M059J (cell line): ENCODE data around the gene TES. TPM values are rescaled to one million over a fixed set of nuclear protein-coding genes. Genes with fewer than 3 reads are reported as not detected.
A peak's percentile ranks its signal among the peaks of the same experiment; 100 is the strongest.

Source experiments
- DNase-seq: peaks from one replicate; pipeline ENCODE4 v3.0.0-alpha.2; 2012; ENCODE audit warnings: low read depth
- total RNA-seq: library from RNA; depleted of rRNA; stranded (reverse); fragments of >200 nt; shearing (Covaris generic); gene quantifications from 2 replicates; pipeline ENCODE4 v1.2.3, GENCODE V29; 2014

The TES gene
- total RNA-seq, 1 experiment from 2014 or later: 0.20 TPM

GRCh38 chr7:116219834-116220233 lies 9.5 kb downstream of the TES start:
- no peak for DNase-seq

DNA sequence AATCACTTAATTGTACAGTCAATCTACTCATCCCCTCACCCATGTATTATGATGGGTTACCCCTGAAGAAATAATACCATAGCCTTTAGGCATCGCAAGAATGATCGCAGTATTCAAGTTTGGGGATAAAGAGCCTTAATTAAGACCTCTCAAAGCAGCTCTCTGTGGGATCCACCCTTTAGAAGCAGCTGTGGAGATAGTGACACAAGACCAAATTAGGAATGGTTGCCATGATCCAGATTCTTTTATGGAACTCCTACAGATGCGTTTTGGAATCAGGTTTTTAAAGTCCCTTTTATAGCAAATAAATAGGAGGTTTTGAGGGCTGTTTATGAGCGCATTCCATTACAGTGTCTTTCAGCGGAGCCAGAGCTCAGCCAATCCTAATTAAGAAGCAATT lies 12.2 kb downstream of the TES start:
- DNase-seq: no peak

- DNase-seq: no peak
Observed at GRCh38 chr7:116223588-116223987, 13.2 kb downstream of the TES start.

DNA sequence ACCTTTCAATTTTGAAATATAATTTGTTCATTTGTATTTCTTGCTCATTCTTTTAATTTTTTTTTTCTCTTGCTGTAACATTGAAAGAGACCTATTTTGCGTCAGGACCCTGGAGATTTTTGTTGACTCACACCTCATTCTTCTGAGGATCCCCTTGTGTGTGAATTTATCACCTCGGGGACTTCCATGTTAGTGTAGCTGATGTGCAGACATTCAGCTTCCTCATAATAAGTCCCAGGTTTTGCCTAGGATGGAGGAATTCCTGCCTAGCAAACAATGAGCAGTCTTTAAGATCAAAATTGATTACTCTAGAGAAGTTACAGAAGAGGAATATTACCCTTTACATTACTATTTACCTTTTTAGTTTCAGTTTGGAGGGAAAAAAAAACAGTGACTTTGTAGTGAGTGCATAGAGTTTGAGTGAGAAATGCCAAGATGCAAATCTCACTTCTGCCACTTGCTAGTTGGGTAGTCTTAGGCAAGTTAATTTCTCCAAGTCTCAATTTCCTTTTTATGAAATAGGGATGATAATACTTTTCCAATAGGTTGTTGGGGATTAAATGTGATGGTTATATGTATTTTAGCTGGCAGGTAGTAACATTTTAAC lies 14.3 kb downstream of the TES start:
- DNase-seq: no peak

GRCh38 chr7:116225860-116226259 lies 15.5 kb downstream of the TES start:
- no peak for DNase-seq

DNA sequence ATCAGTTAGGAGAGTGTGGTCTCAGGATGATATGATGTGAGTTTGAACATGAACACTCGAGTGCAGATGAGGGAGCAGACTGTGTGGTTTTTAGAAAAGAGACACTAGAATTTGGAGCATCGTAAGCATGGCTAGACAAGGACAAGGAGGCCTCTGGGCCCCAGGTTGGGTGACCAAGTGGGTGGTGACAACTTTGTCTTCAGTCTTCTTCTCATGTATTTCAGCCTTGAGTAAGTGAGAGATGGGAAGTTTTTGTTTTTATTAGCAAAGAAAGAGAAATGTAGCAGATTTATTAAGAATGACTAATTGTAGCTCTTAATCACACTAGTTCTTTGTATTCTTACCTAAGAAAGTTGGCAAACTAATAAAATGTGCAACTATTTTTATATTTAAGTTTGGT lies 16.3 kb downstream of the TES start:
- DNase-seq: no peak

GRCh38 chr7:116227678-116228239 lies 17.4 kb downstream of the TES start:
- peak; percentile 66 for DNase-seq

DNA sequence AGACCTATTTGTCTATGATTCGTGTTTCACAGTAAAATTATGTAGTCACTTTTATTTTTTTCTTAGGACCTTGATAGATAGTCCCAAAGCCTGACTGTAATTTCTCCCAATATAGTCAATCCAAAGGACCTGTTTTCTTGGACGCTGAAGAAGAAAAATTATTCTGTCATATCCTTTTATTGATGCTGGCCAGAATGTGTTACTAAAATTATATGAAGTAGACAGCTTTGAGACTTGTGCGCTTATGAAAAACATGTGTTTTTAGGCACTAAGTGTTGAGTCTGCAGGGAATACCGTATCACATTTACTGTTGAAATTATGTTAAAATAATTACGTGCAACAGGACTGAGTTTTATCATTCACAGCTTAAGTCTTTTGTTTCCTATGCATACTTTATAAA lies 17.9 kb downstream of the TES start:
- no peak for DNase-seq

DNA sequence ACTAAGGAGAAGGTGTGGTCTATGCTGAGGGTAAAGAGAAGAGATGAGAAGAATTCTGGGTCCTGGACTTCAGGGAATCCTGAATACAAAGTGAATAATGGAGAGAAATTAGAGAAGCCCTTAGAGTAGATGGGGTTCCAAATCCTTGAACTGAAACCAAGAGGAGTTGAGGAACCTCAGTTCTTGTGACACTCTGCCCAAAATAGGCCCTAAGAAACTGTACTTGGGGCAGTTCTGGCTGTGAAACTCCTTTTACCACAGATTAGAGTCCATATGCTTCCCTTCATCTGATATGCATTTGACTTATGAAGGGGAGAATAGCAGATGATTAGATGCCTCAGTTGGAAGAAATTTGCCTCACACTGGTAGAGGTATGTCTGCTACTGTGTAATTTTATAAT lies 19.0 kb downstream of the TES start:
- no peak for DNase-seq

DNA sequence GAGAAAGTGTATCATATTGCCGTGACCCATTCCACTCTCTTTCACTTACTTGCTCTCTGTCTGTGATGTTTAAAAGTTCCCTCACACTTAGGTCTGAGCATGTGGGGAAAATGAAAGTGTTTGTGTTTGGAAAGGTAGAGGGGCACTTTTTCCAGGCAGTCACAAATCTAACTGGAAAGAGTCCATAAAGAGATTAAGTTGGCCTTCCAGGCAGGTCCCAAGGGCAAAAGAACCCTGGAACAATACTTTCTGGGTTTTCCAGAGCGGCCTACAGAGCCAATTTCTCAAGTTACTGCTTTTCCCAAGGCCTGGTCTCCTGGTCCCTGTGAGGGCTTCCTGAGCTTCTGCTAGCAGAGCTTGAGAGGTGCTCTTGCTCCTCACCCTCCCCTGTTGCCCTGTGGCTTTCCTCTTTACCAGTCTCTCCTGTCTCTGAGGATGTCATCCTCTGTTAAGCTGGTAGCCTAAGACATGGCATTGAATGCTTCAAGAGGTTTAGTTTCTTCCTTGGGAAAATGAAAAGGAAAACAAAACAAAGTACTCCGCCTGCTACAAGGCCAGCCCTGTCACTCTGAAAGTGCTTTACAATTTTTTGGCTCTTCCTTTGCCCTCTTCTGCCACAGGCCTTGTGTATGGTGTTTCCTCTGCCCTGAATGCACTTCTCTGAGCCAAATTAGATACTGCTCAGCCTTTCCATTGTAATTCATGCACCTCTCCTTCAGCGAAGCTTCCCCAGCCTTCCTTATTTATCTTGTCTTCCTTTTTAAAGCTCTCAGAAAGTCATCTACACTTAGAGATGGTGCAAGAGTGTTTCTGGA lies 20.1 kb downstream of the TES start:
- DNase-seq: no peak

- no peak for DNase-seq
Observed at GRCh38 chr7:116231543-116231942, 21.2 kb downstream of the TES start.

GRCh38 chr7:116231949-116232348 lies 21.6 kb downstream of the TES start:
- DNase-seq: peak; percentile 58

GRCh38 chr7:116232350-116232749 lies 22.0 kb downstream of the TES start:
- no peak for DNase-seq

GRCh38 chr7:116232920-116233319 lies 22.6 kb downstream of the TES start:
- DNase-seq: peak; percentile 40

DNA sequence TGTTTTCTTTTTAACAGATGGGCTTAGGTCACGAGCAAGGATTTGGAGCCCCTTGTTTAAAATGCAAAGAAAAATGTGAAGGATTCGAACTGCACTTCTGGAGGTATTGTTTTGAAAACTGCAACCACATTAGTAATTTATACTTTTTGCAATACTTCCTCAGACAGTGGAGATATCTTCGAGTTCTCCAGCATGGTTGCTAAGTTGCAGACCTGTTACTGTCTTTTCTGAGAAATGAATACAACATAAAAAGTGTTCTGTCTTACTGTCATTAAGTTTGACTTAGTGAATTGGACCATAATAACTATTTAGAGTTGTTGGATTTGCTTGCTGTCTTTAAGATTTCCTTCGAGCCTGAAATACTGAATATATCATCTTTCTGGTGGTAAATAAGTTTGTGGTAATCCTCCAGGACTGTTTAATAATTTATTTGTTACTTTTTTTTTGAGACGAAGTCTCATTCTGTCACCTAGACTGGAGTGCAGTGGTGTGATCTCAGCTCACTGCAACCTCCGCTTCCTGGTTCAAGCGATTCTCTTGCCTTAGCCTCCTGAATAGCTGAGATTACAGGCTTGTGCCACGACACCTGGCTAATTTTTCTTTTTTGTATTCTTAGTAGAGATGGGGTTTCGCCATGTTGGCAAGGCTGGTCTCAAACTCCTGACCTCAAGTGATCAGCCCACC lies 24.3 kb downstream of the TES start:
- no peak for DNase-seq

GRCh38 chr7:116235380-116235779 lies 25.0 kb downstream of the TES start:
- DNase-seq: no peak

DNA sequence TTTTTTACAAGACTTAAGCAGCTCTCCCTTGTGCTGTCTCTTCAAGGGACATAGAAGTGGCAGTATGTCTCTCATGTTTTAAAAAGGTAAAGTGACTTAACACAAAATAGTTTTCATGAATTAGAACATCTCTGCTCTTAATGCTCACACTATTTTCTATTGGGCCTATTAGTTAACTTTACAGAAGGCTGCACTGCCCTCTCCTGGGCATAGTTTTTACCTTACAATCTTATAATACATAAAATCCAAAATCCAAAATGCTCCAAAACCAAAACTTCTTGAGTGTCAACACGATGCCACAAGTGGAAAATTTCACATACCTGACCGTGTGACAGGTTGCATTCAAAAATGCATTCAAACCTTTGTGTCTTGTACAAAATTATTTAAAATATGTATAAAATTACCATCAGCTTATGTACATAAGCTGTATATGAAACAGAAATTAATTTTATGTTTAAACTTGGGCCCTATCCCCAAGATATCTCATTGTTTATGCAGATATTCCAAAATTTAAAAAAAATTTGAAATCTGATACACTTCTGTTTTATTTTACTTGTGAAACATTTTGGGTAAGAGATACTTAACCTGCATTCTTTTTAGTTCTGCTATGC lies 25.8 kb downstream of the TES start:
- peak; percentile 65 for DNase-seq

- no peak for DNase-seq
Observed at GRCh38 chr7:116239020-116239419, 28.7 kb downstream of the TES start.

GRCh38 chr7:116239434-116239833 lies 29.1 kb downstream of the TES start:
- no peak for DNase-seq

DNA sequence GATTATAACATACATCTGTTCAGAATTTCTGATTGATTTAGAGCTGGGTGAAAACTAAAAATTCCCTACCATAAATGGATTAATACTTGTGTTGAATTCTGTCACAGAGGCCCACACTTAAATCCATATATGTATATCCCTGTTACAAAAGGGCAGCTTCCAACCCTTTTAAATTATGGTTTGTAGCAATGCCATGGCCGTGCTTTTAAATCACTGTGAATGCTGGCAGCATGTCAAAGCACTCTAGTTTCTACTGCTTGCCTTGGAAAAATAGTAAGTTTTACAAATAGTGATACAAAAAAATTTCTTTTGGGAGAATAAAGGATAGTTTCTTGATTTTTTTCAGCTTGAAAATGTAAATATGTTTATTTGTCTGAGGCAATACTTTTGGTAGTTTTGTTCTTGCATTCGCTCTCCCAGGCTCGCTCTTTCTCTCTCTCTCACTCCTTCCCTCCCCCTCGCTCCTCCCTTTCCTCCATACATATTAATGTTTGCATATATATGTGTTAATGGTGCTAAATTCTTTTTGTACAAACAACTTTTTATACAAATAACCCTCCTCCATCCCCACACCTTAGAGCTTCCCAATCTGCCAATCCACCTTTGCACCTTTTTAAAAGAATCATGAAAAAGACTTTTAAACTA lies 29.8 kb downstream of the TES start:
- no peak for DNase-seq

DNA sequence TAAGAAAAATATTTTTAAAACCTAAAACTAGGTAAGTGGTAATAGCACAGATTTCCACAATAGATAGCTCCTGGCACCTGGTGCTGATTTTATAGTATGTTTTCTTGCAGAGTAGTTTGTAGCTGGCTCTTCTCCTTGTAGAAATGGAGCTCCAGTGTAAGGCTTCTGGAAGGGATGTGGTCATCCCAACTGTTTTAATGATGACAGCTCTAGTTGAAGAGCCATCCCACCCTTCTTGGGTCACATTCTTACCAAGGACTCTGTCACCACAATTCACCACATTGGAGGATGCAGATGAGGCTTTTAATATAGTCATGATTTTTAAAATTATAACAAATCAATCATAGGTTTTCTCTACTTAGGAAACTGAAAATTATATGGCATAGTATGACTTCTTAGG lies 31.0 kb downstream of the TES start:
- no peak for DNase-seq

DNA sequence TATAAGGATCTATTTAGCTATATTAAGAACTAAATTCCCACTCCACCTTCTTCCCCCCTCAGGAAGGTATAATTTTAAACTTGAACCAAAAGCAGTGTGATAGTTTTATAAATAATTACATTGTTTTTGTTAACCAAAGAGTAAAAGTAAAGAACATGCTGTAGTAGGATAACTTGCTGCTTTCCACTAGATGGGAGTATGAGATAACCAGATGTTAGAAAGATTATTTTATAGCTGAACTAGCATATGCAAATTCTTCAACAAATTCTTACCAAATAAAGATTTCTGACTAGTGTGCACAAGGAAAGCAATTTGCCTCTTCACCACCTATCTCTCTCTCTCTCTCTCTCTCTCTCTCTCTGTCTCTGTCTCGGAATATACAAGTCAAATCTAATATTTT lies 31.8 kb downstream of the TES start:
- DNase-seq: no peak
